Brain microvascular endothelial cell (primary cell): ENCODE data around the gene UBE2U.

Source experiments
- DNase-seq: peaks from one replicate; pipeline ENCODE4 v3.0.0-alpha.2; 2020
- H3K27ac ChIP-seq: fragments of 250-450 bp; sonication (Bioruptor Pico); 2 replicates; pipeline ENCODE4 v1.5.1; 2020; ENCODE audit warnings: mild to moderate bottlenecking, moderate library complexity
- H3K27me3 ChIP-seq: fragments of 250-450 bp; sonication (Bioruptor Pico); replicated peaks from 2 replicates; pipeline ENCODE4 v1.5.1; 2020; ENCODE audit warnings: mild to moderate bottlenecking
- H3K36me3 ChIP-seq: fragments of 250-450 bp; sonication (Bioruptor Pico); replicated peaks from 2 replicates; pipeline ENCODE4 v1.5.1; 2020; ENCODE audit warnings: mild to moderate bottlenecking
- H3K4me3 ChIP-seq: 2 replicates; pipeline ENCODE4 v1.5.1; 2011; ENCODE audit warnings: low read depth, mild to moderate bottlenecking, control low read depth, low read length, moderate library complexity
- in situ Hi-C: cut with HindIII; loops from 2 replicates; pipeline ENCODE4 v1.10.0; 2017; ENCODE audit warnings: low sequenced_read_pairs, low pct_ligation_motif_present
- TF ChIP-seq, protein P1 (sequence below): IDR thresholded peaks from 2 replicates; pipeline ENCODE4 v1.5.1; 2011; ENCODE audit warnings: low read depth, mild to moderate bottlenecking, moderate library complexity, low read length, control low read depth, inconsistent platforms; ENCODE audit errors: missing control alignments

Gene UBE2U

DNA sequence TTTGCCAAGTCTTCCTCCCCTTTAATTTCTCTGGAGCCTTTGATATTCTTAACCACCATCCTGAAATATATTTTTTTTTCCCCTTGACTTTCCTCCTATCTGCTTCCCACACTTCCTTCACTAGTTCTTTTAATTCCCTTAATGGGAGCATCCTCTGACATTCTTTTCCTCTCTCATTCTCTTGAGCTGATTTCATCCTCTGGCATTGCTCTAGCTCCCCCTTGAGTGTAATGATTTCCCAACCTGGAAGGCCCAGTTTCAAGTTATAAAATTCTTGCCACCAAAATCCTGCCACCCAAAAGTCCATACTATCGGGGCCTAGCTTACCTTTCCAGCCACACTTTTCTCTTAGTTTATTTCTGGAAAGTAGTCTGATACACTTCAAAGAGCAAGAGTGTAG, 39.5 kb upstream of the UBE2U start:
- no peaks in the 10 kb centered on the region for H3K27me3 ChIP-seq
- peaks cover 3% of the 10 kb centered on the region for H3K36me3 ChIP-seq
- TF ChIP-seq, protein P1, sequence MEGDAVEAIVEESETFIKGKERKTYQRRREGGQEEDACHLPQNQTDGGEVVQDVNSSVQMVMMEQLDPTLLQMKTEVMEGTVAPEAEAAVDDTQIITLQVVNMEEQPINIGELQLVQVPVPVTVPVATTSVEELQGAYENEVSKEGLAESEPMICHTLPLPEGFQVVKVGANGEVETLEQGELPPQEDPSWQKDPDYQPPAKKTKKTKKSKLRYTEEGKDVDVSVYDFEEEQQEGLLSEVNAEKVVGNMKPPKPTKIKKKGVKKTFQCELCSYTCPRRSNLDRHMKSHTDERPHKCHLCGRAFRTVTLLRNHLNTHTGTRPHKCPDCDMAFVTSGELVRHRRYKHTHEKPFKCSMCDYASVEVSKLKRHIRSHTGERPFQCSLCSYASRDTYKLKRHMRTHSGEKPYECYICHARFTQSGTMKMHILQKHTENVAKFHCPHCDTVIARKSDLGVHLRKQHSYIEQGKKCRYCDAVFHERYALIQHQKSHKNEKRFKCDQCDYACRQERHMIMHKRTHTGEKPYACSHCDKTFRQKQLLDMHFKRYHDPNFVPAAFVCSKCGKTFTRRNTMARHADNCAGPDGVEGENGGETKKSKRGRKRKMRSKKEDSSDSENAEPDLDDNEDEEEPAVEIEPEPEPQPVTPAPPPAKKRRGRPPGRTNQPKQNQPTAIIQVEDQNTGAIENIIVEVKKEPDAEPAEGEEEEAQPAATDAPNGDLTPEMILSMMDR, result peak; percentile 77
- no peak for DNase-seq
- H3K27ac ChIP-seq, result no peak overlapping the region
- H3K4me3 ChIP-seq, result no peak overlapping the region
- in situ Hi-C loops, result no loop called here

- no peak for DNase-seq
- Histone ChIP-seq H3K36me3 (no peaks in the 10 kb centered on the region), H3K4me3 (no peak overlapping the region), H3K27me3 (no peaks in the 10 kb centered on the region), H3K27ac (no peak overlapping the region)
- in situ Hi-C loops, result no loop called here
- TF ChIP-seq, protein P1, result no peak
Measured at GRCh38 chr1:64166629-64167028, 36.8 kb upstream of the UBE2U start.

DNA sequence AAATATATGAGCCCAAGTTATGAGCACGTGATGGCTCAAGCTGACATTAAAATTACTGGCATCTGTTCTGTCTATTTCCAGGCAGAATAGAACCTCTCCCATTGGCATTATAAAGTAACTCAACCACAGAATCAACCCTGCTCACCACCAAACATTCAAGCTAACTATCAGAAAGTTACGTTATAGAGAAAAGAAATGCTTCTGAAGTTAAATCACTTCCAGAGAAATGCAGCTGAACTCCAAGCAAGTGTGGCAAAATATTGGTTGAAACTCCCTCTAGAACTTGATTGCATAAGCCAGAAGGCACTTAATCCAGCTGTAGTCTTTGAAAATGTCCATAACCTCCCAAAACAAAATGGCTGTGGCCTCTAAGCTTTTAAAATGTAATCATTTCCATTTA, 36.2 kb upstream of the UBE2U start:
- Histone ChIP-seq H3K27me3 (no peaks in the 10 kb centered on the region), H3K4me3 (no peak overlapping the region), H3K27ac (no peak overlapping the region), H3K36me3 (no peaks in the 10 kb centered on the region)
- in situ Hi-C loops, result no loop called here
- TF ChIP-seq, protein P1, result no peak
- DNase-seq, result no peak

- no peak overlapping the region for H3K4me3 ChIP-seq
- in situ Hi-C loops, result no loop called here
- TF ChIP-seq, protein P1, result no peak
- no peaks in the 10 kb centered on the region for H3K27me3 ChIP-seq
- peak; percentile 59 for DNase-seq
- H3K36me3 ChIP-seq, result no peaks in the 10 kb centered on the region
- H3K27ac ChIP-seq, result peak overlapping the region; percentile 92
Measured at GRCh38 chr1:64171246-64171645, 32.2 kb upstream of the UBE2U start.

DNA sequence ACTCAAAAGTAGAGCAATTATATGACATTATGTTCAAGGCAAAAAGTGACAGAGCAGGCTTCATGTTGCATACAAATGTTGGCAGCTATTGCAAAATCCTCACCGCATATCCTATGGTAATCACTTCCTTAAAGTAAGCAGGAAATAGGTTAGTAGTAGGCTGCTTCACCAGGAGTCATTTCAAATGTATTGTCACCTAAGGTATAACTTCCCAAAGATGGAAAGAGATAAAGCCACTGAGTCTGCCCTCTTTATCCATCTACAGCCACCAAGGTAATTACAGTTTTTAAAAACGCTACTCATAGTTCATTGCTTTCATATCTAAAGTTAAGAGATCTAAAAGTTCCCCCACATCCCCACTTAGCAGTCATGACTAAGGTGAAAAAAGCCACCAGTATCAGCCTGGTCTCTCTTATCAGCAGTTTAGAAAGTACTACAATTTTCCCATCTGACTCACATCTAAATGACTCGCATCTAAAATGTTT, 31.6 kb upstream of the UBE2U start:
- Histone ChIP-seq H3K27me3 (no peaks in the 10 kb centered on the region), H3K27ac (peak overlapping the region; percentile 92), H3K36me3 (no peaks in the 10 kb centered on the region), H3K4me3 (no peak overlapping the region)
- DNase-seq, result peak; percentile 64
- TF ChIP-seq, protein P1, result no peak
- in situ Hi-C loops, result no loop called here

DNA sequence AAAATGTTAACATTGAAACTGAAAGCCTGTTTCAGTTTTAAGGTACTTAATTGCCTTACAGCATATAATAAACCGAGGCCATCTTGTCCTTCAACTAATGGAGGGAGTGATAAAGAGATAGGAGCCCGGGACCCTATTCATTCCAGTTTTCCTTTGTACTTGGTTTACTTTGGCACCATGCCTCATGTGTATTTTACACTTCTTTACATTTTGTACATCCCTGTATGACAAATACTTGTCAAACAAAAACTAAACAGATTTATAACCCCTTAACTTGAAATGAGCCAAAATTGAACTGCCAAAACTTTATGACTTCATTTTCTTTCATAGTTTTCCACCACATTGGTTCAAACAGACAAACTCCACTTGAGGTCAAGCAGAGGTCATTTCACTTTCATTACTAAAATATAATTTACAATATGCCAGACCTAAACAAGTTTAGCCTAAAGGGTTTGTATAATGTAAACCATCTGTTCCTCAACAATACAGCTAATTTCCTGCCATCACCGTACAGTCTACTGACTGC, 30.9 kb upstream of the UBE2U start:
- DNase-seq, result no peak
- in situ Hi-C loops, result no loop called here
- Histone ChIP-seq H3K27me3 (no peaks in the 10 kb centered on the region), H3K4me3 (no peak overlapping the region), H3K27ac (peak overlapping the region; percentile 92), H3K36me3 (no peaks in the 10 kb centered on the region)
- TF ChIP-seq, protein P1, result no peak
